GM20000 (cell line): Measurements from ENCODE around the gene CUL7.

ENCODE experiments used
- DNase-seq: peaks from one replicate; pipeline ENCODE4 v3.0.0; 2012; ENCODE audit warnings: low spot score
- CTCF ChIP-seq: IDR thresholded peaks from 2 replicates; pipeline ENCODE4 v1.5.1; 2012; ENCODE audit warnings: mild to moderate bottlenecking, control low read depth; ENCODE audit errors: extremely low read depth, missing control alignments

The CUL7 gene

GRCh38 chr6:43020052-43020705 lies 33.5 kb downstream of the CUL7 start:
- no peak for DNase-seq
- no peak for TF ChIP-seq CTCF

- no peak for TF ChIP-seq CTCF
These were observed 34.5 kb downstream of the CUL7 start for GRCh38 chr6:43019152-43019551.

GRCh38 chr6:43016943-43017334 lies 36.7 kb downstream of the CUL7 start:
- no peak for DNase-seq
- no peak for TF ChIP-seq CTCF

More at GRCh38 chr6:43019152-43019551, 34.5 kb downstream of the CUL7 start:
- no peak for DNase-seq

- no peak for TF ChIP-seq CTCF
- DNase-seq: no peak
These were observed 37.3 kb downstream of the CUL7 start for GRCh38 chr6:43016176-43016942.

- TF ChIP-seq CTCF: no peak
- DNase-seq: no peak
These were observed 39.2 kb downstream of the CUL7 start for GRCh38 chr6:43014434-43014909.

- no peak for TF ChIP-seq CTCF
- peak; percentile 99 for DNase-seq
These were observed 39.7 kb downstream of the CUL7 start, which contains the start of the genes KLHDC3 and MEA1 for GRCh38 chr6:43013843-43014433. Gene KLHDC3 (plus strand): TSS chr6:43014249. CDS start chr6:43017193, 2,944 bp downstream. Gene MEA1 (minus strand): TSS chr6:43013946. CDS start chr6:43013813, 133 bp downstream.
